GDM1 (cell line): ENCODE measurements around the gene CDK16.
A peak's percentile ranks its signal among the peaks of the same experiment; 100 is the strongest.

Source experiments
- DNase-seq: peaks from one replicate; lab custom pipeline; 2025; lab: John Stamatoyannopoulos, UW

Gene CDK16

GRCh38 chrX:47228550-47229270 lies 10.2 kb downstream of the CDK16 start:
- DNase-seq = no peak

GRCh38 chrX:47229427-47229826 lies 10.9 kb downstream of the CDK16 start:
- no peak for DNase-seq

GRCh38 chrX:47230136-47230868 lies 11.8 kb downstream of the CDK16 start:
- no peak for DNase-seq

GRCh38 chrX:47231167-47231566 lies 12.7 kb downstream of the CDK16 start:
- no peak for DNase-seq

- no peak for DNase-seq
Measured at GRCh38 chrX:47232197-47232802, 13.8 kb downstream of the CDK16 start.

GRCh38 chrX:47232803-47233332 lies 14.4 kb downstream of the CDK16 start, which contains the start of gene USP11:
Gene USP11 (plus strand): TSS chrX:47233009. CDS start chrX:47233044, 35 bp downstream.
- no peak for DNase-seq

GRCh38 chrX:47233333-47234113 lies 15.0 kb downstream of the CDK16 start:
- DNase-seq = peak; percentile 92

- DNase-seq = no peak
Measured at GRCh38 chrX:47234583-47234982, 16.1 kb downstream of the CDK16 start.

GRCh38 chrX:47235691-47236103 lies 17.2 kb downstream of the CDK16 start:
- no peak for DNase-seq

- no peak for DNase-seq
Measured at GRCh38 chrX:47239199-47239598, 20.7 kb downstream of the CDK16 start.

GRCh38 chrX:47239898-47240545 lies 21.5 kb downstream of the CDK16 start:
- no peak for DNase-seq

- no peak for DNase-seq
Measured at GRCh38 chrX:47240619-47241018, 22.1 kb downstream of the CDK16 start.

- DNase-seq = no peak
Measured at GRCh38 chrX:47241201-47242011, 22.9 kb downstream of the CDK16 start.

- DNase-seq = no peak
Measured at GRCh38 chrX:47242321-47242720, 23.8 kb downstream of the CDK16 start.

- no peak for DNase-seq
Measured at GRCh38 chrX:47243351-47243750, 24.9 kb downstream of the CDK16 start.

GRCh38 chrX:47244676-47245075 lies 26.2 kb downstream of the CDK16 start:
- no peak for DNase-seq

- DNase-seq = no peak
Measured at GRCh38 chrX:47245156-47245555, 26.7 kb downstream of the CDK16 start.

GRCh38 chrX:47247206-47247998 lies 28.9 kb downstream of the CDK16 start:
- no peak for DNase-seq

GRCh38 chrX:47247999-47248320 lies 29.5 kb downstream of the CDK16 start:
- DNase-seq = no peak

- DNase-seq = no peak
Measured at GRCh38 chrX:47248576-47248975, 30.1 kb downstream of the CDK16 start.
